H1 (cell line): ENCODE results near the gene SPRYD3. TPM values are rescaled to one million over a fixed set of nuclear protein-coding genes. Genes with fewer than 3 reads are reported as not detected.

Source experiments
- CTCF ChIA-PET: fragments of 300-600 bp; sonication (Branson Sonifier 250); formaldehyde crosslinking; loops from one replicate; lab custom pipeline; 2021; ENCODE audit not compliant: partially characterized antibody; lab: Charles Lee
- POLR2A ChIA-PET: fragments of 300-600 bp; sonication (Branson Sonifier 250); formaldehyde crosslinking; loops from one replicate; lab custom pipeline; 2021; ENCODE audit warnings: inconsistent platforms; ENCODE audit not compliant: partially characterized antibody; lab: Charles Lee
- DNase-seq, 2 experiments: peaks; one replicate each; pipeline versions ENCODE4 v3.0.0 to v3.0.0-alpha.2; 2010 to 2022; ENCODE audit warnings: low spot score in 2 of 2, low read depth in 1 of 2, mixed read lengths in 1 of 2
- FAIRE-seq: peaks from 2 replicates; lab custom pipeline; 2011; peaks lifted over from hg19 to GRCh38; lab: Jason Lieb, UNC
- H2AFZ ChIP-seq: 2 replicates; pipeline ENCODE4 v1.8.1; 2012; ENCODE audit warnings: low read length, inconsistent platforms
- H2AK5ac ChIP-seq: 2 replicates; pipeline ENCODE4 v1.6.1; 2013; ENCODE audit warnings: low read depth, low read length
- H2BK120ac ChIP-seq: replicated peaks from 2 replicates; pipeline ENCODE3; 2013; ENCODE audit warnings: low read depth, low read length, inconsistent platforms
- H2BK12ac ChIP-seq: 2 replicates; pipeline ENCODE4 v1.6.1; 2013; ENCODE audit warnings: low read depth, low read length
- H2BK15ac ChIP-seq: 2 replicates; pipeline ENCODE4 v1.6.1; 2013; ENCODE audit warnings: low read length
- H2BK20ac ChIP-seq: 2 replicates; pipeline ENCODE4 v1.6.1; 2013; ENCODE audit warnings: low read length
- H2BK5ac ChIP-seq: 2 replicates; pipeline ENCODE4 v1.6.1; 2013; ENCODE audit warnings: low read depth, low read length
- H3K14ac ChIP-seq: 2 replicates; pipeline ENCODE4 v1.6.1; 2013; ENCODE audit warnings: inconsistent platforms; ENCODE audit not compliant: insufficient read length
- H3K18ac ChIP-seq: 2 replicates; pipeline ENCODE4 v1.6.1; 2013; ENCODE audit warnings: low read length; ENCODE audit errors: extremely low read depth
- H3K23ac ChIP-seq: 2 replicates; pipeline ENCODE4 v1.6.1; 2013; ENCODE audit warnings: inconsistent platforms; ENCODE audit not compliant: insufficient read length
- H3K23me2 ChIP-seq: 2 replicates; pipeline ENCODE4 v1.6.1; 2013; ENCODE audit warnings: low read depth, low read length
- H3K27ac ChIP-seq: 2 replicates; pipeline ENCODE4 v1.6.1; 2011; ENCODE audit warnings: low read depth, low read length, inconsistent platforms
- H3K27me3 ChIP-seq, 4 experiments: replicated peaks in 1 of 4; 1 replicate in 1 of 4; 2 replicates in 3 of 4; pipeline versions ENCODE4 v1.6.1 to v1.8.1; 2011 to 2013; ENCODE audit warnings: low read length in 3 of 4, mild to moderate bottlenecking in 3 of 4, inconsistent platforms in 2 of 4, mixed read lengths in 2 of 4, moderate library complexity in 1 of 4; ENCODE audit not compliant: control insufficient read depth in 3 of 4, insufficient read depth in 3 of 4; ENCODE audit errors: extremely low read depth in 1 of 4
- H3K36me3 ChIP-seq, 4 experiments: 2 replicates each; pipeline versions ENCODE4 v1.6.1 to v1.8.1; 2011 to 2013; ENCODE audit warnings: mild to moderate bottlenecking in 4 of 4, low read length in 3 of 4, moderate library complexity in 2 of 4, control low read depth in 1 of 4, inconsistent platforms in 1 of 4; ENCODE audit not compliant: insufficient read depth in 4 of 4, control insufficient read depth in 2 of 4
- H3K4ac ChIP-seq: replicated peaks from 2 replicates; pipeline ENCODE3; 2013; ENCODE audit warnings: low read length, low read depth, mixed read lengths, inconsistent platforms; ENCODE audit not compliant: insufficient read length
- H3K4me1 ChIP-seq, 4 experiments: replicated peaks in 1 of 4; 1 replicate in 1 of 4; 2 replicates in 3 of 4; pipeline versions ENCODE4 v1.6.1 to v1.8.1; 2011 to 2013; ENCODE audit warnings: low read length in 3 of 4, inconsistent platforms in 2 of 4, mixed read lengths in 1 of 4; ENCODE audit not compliant: insufficient read depth in 4 of 4, control insufficient read depth in 3 of 4
- H3K4me2 ChIP-seq, 2 experiments: 2 replicates each; pipeline versions ENCODE4 v1.6.1 to v1.8.1; 2011 to 2013; ENCODE audit warnings: low read depth in 2 of 2, low read length in 2 of 2, control low read depth in 1 of 2, inconsistent platforms in 1 of 2, mild to moderate bottlenecking in 1 of 2; ENCODE audit not compliant: insufficient read depth in 1 of 2
- H3K4me3 ChIP-seq, 4 experiments: fragments of 200-600, 300-600 bp in 1 of 4; sonication (generic), shearing (Covaris generic), sonication (Bioruptor Twin) in 1 of 4; 2 replicates each; pipeline versions ENCODE4 v1.5.1 to v1.8.1; 2011 to 2016; ENCODE audit warnings: low read length in 4 of 4, low read depth in 3 of 4, control low read depth in 2 of 4, inconsistent platforms in 2 of 4, mild to moderate bottlenecking in 2 of 4, mixed read lengths in 1 of 4, moderate library complexity in 1 of 4; ENCODE audit not compliant: insufficient read depth in 2 of 4; ENCODE audit errors: extremely low read depth in 1 of 4
- H3K56ac ChIP-seq: replicated peaks from 2 replicates; pipeline ENCODE3; 2013; ENCODE audit warnings: low read depth, mild to moderate bottlenecking, mixed read lengths, low read length, inconsistent platforms; ENCODE audit not compliant: insufficient read length
- H3K79me1 ChIP-seq: 2 replicates; pipeline ENCODE4 v1.6.1; 2013; ENCODE audit warnings: low read depth, low read length, control low read depth
- H3K79me2 ChIP-seq, 2 experiments: 2 replicates each; pipeline versions ENCODE4 v1.6.1 to v1.8.1; 2012 to 2013; ENCODE audit warnings: low read length in 2 of 2, mild to moderate bottlenecking in 2 of 2, inconsistent platforms in 1 of 2; ENCODE audit not compliant: insufficient read depth in 2 of 2, control insufficient read depth in 1 of 2
- H3K9ac ChIP-seq, 4 experiments: replicated peaks in 1 of 4; 1 replicate in 1 of 4; 2 replicates in 3 of 4; pipeline versions ENCODE4 v1.6.1 to v1.8.1; 2011 to 2013; ENCODE audit warnings: low read depth in 3 of 4, low read length in 3 of 4, control low read depth in 2 of 4, mild to moderate bottlenecking in 2 of 4, moderate library complexity in 2 of 4, inconsistent platforms in 1 of 4; ENCODE audit errors: extremely low read depth in 1 of 4
- H3K9me3 ChIP-seq, 2 experiments: 2 replicates each; pipeline versions ENCODE4 v1.6.1 to v1.8.1; 2012 to 2013; ENCODE audit warnings: mild to moderate bottlenecking in 2 of 2, moderate library complexity in 2 of 2, control low read depth in 1 of 2, inconsistent platforms in 1 of 2, low read depth in 1 of 2, low read length in 1 of 2, mixed read lengths in 1 of 2; ENCODE audit not compliant: insufficient read depth in 2 of 2
- H4K20me1 ChIP-seq, 2 experiments: replicated peaks in 1 of 2; 2 replicates each; pipeline versions ENCODE3 to v1.8.1; 2011 to 2013; ENCODE audit warnings: inconsistent platforms in 2 of 2, low read length in 2 of 2, mild to moderate bottlenecking in 1 of 2; ENCODE audit not compliant: insufficient read depth in 2 of 2, control insufficient read depth in 1 of 2
- H4K5ac ChIP-seq: 2 replicates; pipeline ENCODE4 v1.6.1; 2013; ENCODE audit warnings: low read length, low read depth, mixed read lengths, inconsistent platforms; ENCODE audit not compliant: insufficient read length
- H4K8ac ChIP-seq: 2 replicates; pipeline ENCODE4 v1.8.0; 2013; ENCODE audit warnings: mild to moderate bottlenecking, moderate library complexity, low read length, inconsistent platforms; ENCODE audit not compliant: insufficient read depth; ENCODE audit errors: extremely low read depth
- H4K91ac ChIP-seq: replicated peaks from 2 replicates; pipeline ENCODE3; 2013; ENCODE audit warnings: low read length, mixed read lengths, inconsistent platforms; ENCODE audit not compliant: insufficient read length
- CEBPB ChIP-seq: IDR thresholded peaks from 2 replicates; pipeline ENCODE4 v1.6.1; 2012; ENCODE audit warnings: low read depth, low read length
- EP300 ChIP-seq, 2 experiments: IDR thresholded peaks; 1 replicate in 1 of 2; 2 replicates in 1 of 2; pipeline ENCODE4 v1.6.1; 2011 to 2012; ENCODE audit warnings: low read depth in 2 of 2, low read length in 2 of 2, mild to moderate bottlenecking in 2 of 2, borderline replicate concordance in 1 of 2, inconsistent platforms in 1 of 2, moderate library complexity in 1 of 2
- ZNF274 ChIP-seq: IDR thresholded peaks from 2 replicates; pipeline ENCODE4 v1.7.0; 2012; ENCODE audit warnings: low read length, borderline replicate concordance; ENCODE audit errors: extremely low read depth
- WGBS, 2 experiments: shearing (Covaris generic) in 1 of 2; methylation state at CpG; one replicate each; pipeline versions ENCODE4 v1.1.6 to v1.1.7; 2013 to 2015; ENCODE audit warnings: low lambda C conversion rate in 2 of 2, mixed read lengths in 2 of 2, inconsistent platforms in 1 of 2, low coverage in 1 of 2, missing lambda C conversion rate in 1 of 2; ENCODE audit not compliant: insufficient replicate concordance in 2 of 2, insufficient coverage in 1 of 2, insufficient read length in 1 of 2; ENCODE audit errors: extremely low coverage in 1 of 2, missing lambda C conversion rate in 1 of 2; 5-methylcytosine and 5-hydroxymethylcytosine counted together
- polyA plus RNA-seq, 7 experiments: library from polyadenylated mRNA; depleted of rRNA in 3 of 7; stranded (reverse) in 5 of 7; unstranded in 2 of 7; fragments of >200 nt in 5 of 7; fragments of 200-250 nt in 2 of 7; gene quantifications; 1 replicate in 5 of 7; 2 replicates in 1 of 7; 4 replicates in 1 of 7; pipeline versions ENCODE4 v1.2.1 to v1.2.3, GENCODE V29; 2011 to 2013; ENCODE audit warnings: missing spikeins in 2 of 7, mixed read lengths in 2 of 7
- total RNA-seq: library from RNA; stranded (reverse); fragmentation: NEBNext Ultra II Directional; extraction: Animal tissue kit (Norgen Biotek cat#: 25700); gene quantifications from 2 replicates; pipeline ENCODE4 v1.2.1, GENCODE V29; 2021

The SPRYD3 gene
- total and polyA plus RNA-seq, 2 of the 8 experiments (the other 6 are each of a cell fraction or from before 2014, with no cell fraction given) = 6.8 to 8.0 TPM

DNA sequence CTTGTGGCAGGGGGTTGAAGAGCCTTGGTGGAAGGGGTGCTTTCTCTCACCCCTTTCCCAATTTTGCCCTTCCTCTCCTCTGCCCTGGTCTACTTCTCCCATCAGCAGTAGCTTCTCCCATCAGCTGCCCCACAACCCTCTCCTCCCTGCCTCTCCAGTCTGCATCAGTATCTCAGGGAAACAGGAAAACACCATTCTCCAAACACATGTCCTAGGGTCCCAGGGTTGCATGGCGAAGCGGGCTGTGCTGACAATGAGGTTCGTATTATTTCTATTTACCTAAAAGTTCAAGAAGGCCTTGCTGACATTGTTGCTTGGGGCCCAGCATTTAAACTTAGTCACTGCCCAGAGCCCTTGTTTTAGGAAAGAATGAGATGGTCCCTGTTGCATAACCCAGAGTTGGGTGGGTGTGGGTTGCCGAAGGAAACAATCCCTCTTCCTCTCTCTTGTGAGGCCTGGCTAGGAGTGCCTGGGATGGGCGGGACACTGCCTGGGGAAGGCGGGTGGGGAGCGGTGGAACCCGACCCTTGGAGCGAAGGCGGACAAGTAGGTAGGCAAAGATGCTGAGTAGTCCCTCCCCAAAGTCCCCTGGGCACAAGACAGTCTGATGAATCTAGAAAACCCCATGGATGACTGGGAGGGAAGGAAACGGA, 17.0 kb upstream of the SPRYD3 start:
- Histone ChIP-seq H4K5ac (no peak overlapping the region), H2AFZ (peak overlapping the region; percentile 37), H4K91ac (no peak overlapping the region), H3K9me3 (no peaks in the 10 kb centered on the region), H2BK15ac (peak overlapping the region; percentile 84), H2AK5ac (no peak overlapping the region), H3K79me1 (no peaks in the 10 kb centered on the region), H3K36me3 (no peaks in the 10 kb centered on the region), H3K9ac (no peak overlapping the region; a peak in 1 of 7 replicates), H3K27ac (no peak overlapping the region), H4K8ac (no peak overlapping the region), H3K4me2 (peak overlapping the region; percentile 95 to 99), H3K18ac (no peak overlapping the region), H3K4ac (no peak overlapping the region), H2BK20ac (0 out of 2 replicates have a peak overlapping the region, but pooled peaks have one; percentile 72), H2BK120ac (no peak overlapping the region), H3K14ac (no peak overlapping the region), H3K23me2 (peaks cover 28% of the 10 kb centered on the region), H3K4me1 (peaks cover 4 to 22% (median 5%) of the 10 kb centered on the region in 4 experiments), H3K4me3 (peak overlapping the region; percentile 62 to 85 (median 77)), H3K79me2 (no peaks in the 10 kb centered on the region), H2BK12ac (0 out of 2 replicates have a peak overlapping the region, but pooled peaks have one; percentile 10), H3K27me3 (peaks cover 0 to 27% (median 16%) of the 10 kb centered on the region in 4 experiments; a peak in 5 of 7 replicates), H3K56ac (no peak overlapping the region), H4K20me1 (no peaks in the 10 kb centered on the region), H2BK5ac (peak overlapping the region; percentile 32; the same call in 1 of the 2 replicates), H3K23ac (no peak overlapping the region)
- TF ChIP-seq ZNF274 = no peak
- TF ChIP-seq EP300 (IDR thresholded peaks at IDR 0.05; ENCODE audit: borderline replicate concordance in 1 of 2, low read depth in 2 of 2, low read length in 2 of 2) = no peak
- peak; percentile 57 for TF ChIP-seq CEBPB
- ChIA-PET POLR2A (interaction anchor here (1.9 to 3.6 kb wide), 3 partner anchors 16 to 97 kb away, joined by 7 to 21 read pairs (median 13); partner anchors contain the start of gene SPRYD3), CTCF (interaction anchor here (0.6 to 19.1 kb wide), 7 partner anchors 12 to 119 kb away, joined by 3 to 531 read pairs (median 12); partner anchors contain the start of gene SPRYD3)
- 26% methylated on average over 11 of the region's 11 CpGs; no CpG with 5 or more reads in 1 of the 2 experiments for WGBS, 2 experiments
- peak in 1 of 2 experiments; percentile 66 for DNase-seq
- FAIRE-seq = no peak
